Measurements from ENCODE around the gene TXNRD1. TPM values are rescaled to one million over a fixed set of nuclear protein-coding genes. Genes with fewer than 3 reads are reported as not detected.

Gene TXNRD1
- total and polyA plus RNA-seq, 2 of the 8 experiments (the other 6 are each of a cell fraction or from before 2014, with no cell fraction given): 56.8 to 127 TPM

DNA sequence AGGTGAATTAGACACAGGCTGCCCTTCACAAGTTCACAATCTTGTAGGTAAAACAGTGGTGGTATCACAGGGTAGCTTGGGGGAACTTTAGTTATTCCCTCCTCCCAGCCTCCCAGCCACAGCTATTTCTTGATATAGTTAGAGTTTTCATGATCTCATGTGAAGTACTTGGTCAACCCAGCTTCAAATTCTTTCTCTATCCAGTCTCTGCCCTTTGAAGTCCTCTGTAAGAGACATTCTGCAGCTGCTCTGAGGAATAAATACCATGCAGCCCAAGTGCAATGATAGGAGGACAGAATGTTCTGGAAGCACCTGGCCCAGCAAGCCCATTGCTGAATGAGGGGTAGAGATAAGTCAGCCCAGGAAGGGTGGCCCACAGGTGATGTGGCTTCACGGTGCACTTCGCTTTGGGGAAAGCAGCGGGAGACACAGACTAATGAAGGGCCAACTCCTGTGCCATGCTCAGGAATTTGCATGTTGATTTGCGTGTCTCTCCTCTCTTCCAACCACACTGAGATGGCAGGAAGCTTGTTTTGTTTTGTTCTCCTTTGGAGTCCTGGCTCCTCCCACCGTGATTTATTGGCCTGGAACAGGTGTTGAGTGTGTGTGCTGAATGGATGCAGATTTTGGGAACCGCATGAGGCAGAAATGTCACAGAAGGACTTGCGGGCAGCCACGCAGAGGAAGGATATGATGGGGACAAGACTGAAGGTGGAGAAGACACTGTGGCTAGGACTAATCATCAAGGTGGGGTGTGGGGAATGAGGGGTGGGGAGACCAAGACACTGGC is 8.0 kb upstream of the TXNRD1 start:
- no peaks in the 10 kb centered on the region for H3K27me3 ChIP-seq (replicated peaks in 1 of 4; ENCODE audit: control insufficient read depth in 3 of 4, extremely low read depth in 1 of 4, insufficient read depth in 3 of 4, low read length in 3 of 4)
- no peak overlapping the region for H3K4me3 ChIP-seq (ENCODE audit: extremely low read depth in 1 of 4, insufficient read depth in 2 of 4, low read depth in 3 of 4, low read length in 4 of 4)
- H3K4ac ChIP-seq (replicated peaks; ENCODE audit: insufficient read length, low read depth, low read length): no peak overlapping the region
- H3K14ac ChIP-seq (ENCODE audit: insufficient read length): no peak overlapping the region
- no peak overlapping the region for H3K18ac ChIP-seq (ENCODE audit: extremely low read depth, low read length)
- ChIA-PET CTCF (ENCODE audit: partially characterized antibody) (no interaction called here), POLR2A (ENCODE audit: partially characterized antibody) (interaction anchor here (0.9 kb wide), 1 partner anchor 64 kb away, joined by 4 read pairs; no protein-coding TSS in a partner anchor)
- no peak overlapping the region for H4K91ac ChIP-seq (replicated peaks; ENCODE audit: insufficient read length, low read length)
- DNase-seq (ENCODE audit: low read depth in 1 of 2, low spot score in 2 of 2) (no peak), FAIRE-seq (no peak)
- no peak overlapping the region for H2AK5ac ChIP-seq (ENCODE audit: low read depth, low read length)
- H4K20me1 ChIP-seq (replicated peaks in 1 of 2; ENCODE audit: control insufficient read depth in 1 of 2, insufficient read depth in 2 of 2, low read length in 2 of 2): no peaks in the 10 kb centered on the region
- no peaks in the 10 kb centered on the region for H3K79me2 ChIP-seq (ENCODE audit: control insufficient read depth in 1 of 2, insufficient read depth in 2 of 2, low read length in 2 of 2)
- no peaks in the 10 kb centered on the region for H3K23me2 ChIP-seq (ENCODE audit: low read depth, low read length)
- H2BK12ac ChIP-seq (ENCODE audit: low read depth, low read length): no peak overlapping the region
- peak overlapping the region; percentile 35; the same call in 1 of the 2 replicates for H4K8ac ChIP-seq (ENCODE audit: extremely low read depth, insufficient read depth, low read length)
- no peaks in the 10 kb centered on the region for H3K9me3 ChIP-seq (ENCODE audit: insufficient read depth in 2 of 2, low read depth in 1 of 2, low read length in 1 of 2)
- H3K9ac ChIP-seq (replicated peaks in 1 of 4; ENCODE audit: extremely low read depth in 1 of 4, low read depth in 3 of 4, low read length in 3 of 4): no peak overlapping the region
- H3K79me1 ChIP-seq (ENCODE audit: low read depth, low read length): no peaks in the 10 kb centered on the region
- no peak overlapping the region for H4K5ac ChIP-seq (ENCODE audit: insufficient read length, low read depth, low read length)
- H2BK5ac ChIP-seq (ENCODE audit: low read depth, low read length): no peak overlapping the region
- no peak overlapping the region for H2BK120ac ChIP-seq (replicated peaks; ENCODE audit: low read depth, low read length)
- no peak overlapping the region for H3K27ac ChIP-seq (ENCODE audit: low read depth, low read length)
- H3K4me2 ChIP-seq (ENCODE audit: insufficient read depth in 1 of 2, low read depth in 2 of 2, low read length in 2 of 2): no peak overlapping the region
- 90% methylated on average over 8 of the region's 8 CpGs; no CpG with 5 or more reads in 1 of the 2 experiments for WGBS, 2 experiments (ENCODE audit: extremely low coverage in 1 of 2, insufficient coverage in 1 of 2, insufficient read length in 1 of 2, insufficient replicate concordance in 2 of 2, low coverage in 1 of 2, low lambda C conversion rate in 2 of 2, missing lambda C conversion rate in 1 of 2)
- H3K4me1 ChIP-seq (replicated peaks in 1 of 4; ENCODE audit: control insufficient read depth in 3 of 4, insufficient read depth in 4 of 4, low read length in 3 of 4): no peaks in the 10 kb centered on the region
- H2AFZ ChIP-seq (ENCODE audit: low read length): no peak overlapping the region
- H3K56ac ChIP-seq (replicated peaks; ENCODE audit: insufficient read length, low read depth, low read length): no peak overlapping the region
- H2BK15ac ChIP-seq (ENCODE audit: low read length): no peak overlapping the region
- TF ChIP-seq KDM1A (IDR thresholded peaks at IDR 0.05; ENCODE audit: borderline replicate concordance, low read length) (no peak), CHD1 (IDR thresholded peaks at IDR 0.05; ENCODE audit: low read depth, low read length) (no peak)
- H3K23ac ChIP-seq (ENCODE audit: insufficient read length): no peak overlapping the region
- H3K36me3 ChIP-seq (ENCODE audit: control insufficient read depth in 2 of 4, insufficient read depth in 4 of 4, low read length in 3 of 4): no peaks in the 10 kb centered on the region
- H2BK20ac ChIP-seq (ENCODE audit: low read length): no peak overlapping the region

All from H1 (cell line).